Left forelimb (tissue), 1 donor: ENCODE results near the gene TUBA4A.
"Not testable (repeated sequence)": the region's sequence is repeated elsewhere in the genome, so short reads cannot be mapped to it uniquely, and the experiment has no call there.

Experiments used
- DNase-seq: peaks from one replicate; pipeline ENCODE4 v3.0.0-alpha.2; 2018; ENCODE audit warnings: low spot score

TUBA4A gene

DNA sequence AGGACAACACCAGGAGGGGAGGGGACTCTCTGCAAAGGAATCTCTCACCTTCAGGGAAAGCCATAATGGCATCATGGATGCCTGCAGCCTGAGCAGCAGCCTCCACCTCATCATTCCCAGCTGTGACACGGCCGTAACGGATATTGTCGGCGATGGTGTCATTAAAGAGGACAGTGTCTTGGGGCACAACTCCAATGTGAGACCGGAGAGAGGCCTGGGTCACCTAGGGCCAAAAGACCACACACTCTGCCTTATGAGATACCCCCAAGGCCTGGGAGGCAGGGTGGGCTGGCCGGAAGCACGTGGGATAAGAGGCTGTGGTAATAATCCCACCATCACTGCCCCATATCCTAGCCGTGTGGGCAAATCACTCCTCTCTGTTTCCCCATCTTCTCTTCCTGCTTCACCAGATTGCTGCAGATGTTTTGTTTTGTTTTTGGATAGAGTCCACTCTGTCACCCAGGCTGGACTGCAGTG lies 42.8 kb downstream of the TUBA4A start:
- no peak for DNase-seq

DNA sequence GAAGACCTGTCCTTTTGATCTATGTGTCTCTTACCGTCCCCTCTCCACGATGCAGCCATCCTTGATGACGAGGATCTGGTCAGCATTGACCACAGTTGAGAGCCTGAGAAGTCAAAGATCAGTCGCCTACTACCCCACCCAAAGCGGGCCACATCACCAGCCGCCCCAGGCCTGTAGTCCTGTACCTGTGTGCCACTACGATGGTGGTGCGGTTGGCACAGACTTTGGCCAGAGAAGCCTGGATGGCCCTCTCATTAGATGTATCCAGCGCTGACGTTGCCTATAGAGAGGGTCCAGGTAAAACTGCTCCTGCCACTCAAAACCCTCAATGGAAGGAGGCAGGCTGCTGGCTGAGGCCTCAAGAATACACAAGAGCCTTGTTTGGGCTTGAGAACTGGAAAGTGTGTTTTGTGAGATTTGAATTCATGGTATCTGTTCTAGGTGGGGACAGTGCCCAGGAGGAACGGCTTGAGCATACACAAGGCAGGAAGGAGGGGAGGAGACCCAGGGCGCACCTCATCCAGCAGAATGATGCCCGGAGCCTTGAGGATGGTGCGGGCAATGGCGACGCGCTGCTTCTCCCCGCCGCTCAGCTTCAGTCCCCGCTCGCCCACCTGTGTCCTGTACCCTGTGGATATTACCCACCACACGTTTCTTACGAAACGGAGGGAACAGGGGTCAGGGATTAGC lies 43.4 kb downstream of the TUBA4A start:
- no peak for DNase-seq

DNA sequence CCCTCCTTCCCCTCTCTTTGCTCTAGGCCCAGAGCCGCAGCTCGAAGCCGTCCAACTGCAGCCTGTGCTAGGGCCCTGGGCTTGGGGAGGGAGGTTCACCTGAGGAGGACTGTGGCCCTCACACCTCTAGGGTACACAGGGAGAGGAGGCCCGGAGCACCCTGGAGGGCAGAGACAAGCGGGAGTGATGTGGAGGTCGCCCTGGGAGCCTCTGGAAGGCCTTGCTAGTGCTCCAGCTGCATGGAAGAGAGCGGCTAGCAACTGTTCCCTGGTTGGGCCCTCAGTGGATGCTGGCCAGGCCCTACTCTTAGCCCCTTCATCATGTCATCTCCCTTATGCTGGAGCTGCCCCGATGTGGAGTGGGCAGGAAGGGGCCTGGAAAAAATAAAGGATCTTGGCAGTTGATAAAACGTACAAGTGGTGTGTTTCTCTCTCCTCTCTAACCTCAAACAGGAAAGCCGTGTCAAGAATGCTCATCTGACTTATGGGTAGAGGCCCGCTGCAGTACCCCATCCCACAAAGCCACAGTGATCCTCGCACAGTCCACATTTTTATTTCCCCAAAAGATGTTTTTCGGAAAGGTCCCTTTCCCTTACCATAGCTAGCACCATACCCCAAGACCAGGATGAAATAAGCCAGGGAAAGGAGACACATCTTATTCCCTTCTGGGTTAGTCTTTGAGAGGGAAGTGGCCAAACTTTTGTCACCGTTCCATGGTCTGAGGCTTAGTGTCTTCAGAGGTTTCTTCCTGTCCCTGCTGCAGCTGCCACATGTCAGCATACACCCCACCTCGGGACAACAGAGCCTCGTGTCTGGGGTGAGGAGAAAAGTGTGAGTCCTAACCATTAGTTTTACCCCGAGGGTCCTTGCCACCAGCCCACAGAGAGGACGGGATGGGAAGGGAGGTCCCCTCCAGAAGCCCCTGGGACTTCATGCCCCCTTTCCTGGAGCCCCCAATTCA lies 44.2 kb downstream of the TUBA4A start:
- DNase-seq = no peak

DNA sequence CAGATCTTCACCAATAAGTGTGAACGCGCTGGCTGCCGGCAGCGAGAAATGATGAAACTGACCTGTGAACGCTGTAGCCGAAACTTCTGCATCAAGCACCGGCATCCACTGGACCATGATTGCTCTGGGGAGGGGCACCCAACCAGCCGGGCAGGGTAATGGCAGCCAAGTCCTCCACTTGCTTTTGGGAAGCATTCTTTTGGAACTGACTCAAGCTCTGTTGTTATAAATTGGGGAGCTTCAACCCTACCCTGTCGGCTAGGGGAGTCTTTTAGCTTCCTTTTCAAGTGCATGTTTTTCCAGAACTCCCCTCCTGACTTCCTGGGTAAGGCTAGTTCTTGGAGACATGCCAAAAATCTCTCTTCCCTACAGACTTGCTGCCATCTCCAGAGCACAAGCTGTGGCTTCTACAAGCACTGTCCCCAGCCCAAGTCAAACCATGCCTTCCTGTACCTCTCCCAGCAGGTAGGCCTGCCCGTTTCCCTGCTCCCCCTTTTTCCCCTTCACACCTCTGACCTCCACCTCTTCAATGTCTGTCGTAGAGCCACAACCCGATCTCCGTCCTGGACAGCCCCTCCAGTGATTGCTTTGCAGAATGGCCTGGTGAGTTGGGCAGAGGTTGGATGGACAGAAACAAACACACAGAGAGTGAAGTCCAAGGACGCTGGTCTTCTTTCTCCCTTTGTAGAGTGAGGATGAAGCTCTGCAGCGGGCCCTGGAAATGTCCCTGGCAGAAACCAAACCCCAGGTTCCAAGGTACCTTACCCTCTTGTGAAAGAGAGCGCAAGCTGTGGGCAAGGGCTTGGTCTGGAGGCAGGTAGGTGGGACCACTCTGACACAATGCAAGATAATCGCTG lies 45.6 kb downstream of the TUBA4A start:
- DNase-seq = no peak

DNA sequence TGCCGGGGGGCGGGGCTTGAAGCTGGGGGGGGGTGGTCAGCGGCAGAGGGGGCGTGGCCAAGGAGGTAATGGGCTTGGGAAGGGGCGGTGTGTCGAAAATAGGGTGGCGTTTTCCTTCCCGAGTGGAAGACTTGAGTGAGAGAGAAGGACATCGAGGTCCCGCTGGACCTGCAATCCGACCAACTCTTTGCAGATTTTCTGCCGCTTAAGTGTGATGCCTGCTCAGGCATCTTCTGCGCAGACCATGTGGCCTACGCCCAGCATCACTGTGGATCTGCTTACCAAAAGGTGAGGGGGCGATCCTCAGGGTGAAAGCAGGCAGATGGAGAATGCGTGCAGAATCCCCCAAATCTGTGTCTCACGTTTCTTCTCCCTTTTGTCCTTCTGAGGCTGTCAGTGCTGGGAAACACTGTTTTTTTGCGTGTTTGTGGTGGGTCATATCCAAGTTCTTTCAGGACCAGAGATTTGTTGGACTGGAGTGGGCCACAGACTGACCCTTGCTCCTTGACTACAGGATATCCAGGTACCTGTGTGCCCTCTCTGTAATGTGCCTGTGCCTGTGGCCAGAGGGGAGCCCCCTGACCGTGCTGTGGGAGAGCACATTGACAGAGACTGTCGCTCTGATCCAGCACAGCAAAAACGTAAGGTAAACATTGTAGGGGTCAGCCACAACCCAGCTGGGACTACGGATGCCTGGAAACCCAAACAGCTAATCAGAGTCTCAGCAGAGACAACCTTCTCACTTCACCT lies 46.4 kb downstream of the TUBA4A start:
- DNase-seq = no peak

DNA sequence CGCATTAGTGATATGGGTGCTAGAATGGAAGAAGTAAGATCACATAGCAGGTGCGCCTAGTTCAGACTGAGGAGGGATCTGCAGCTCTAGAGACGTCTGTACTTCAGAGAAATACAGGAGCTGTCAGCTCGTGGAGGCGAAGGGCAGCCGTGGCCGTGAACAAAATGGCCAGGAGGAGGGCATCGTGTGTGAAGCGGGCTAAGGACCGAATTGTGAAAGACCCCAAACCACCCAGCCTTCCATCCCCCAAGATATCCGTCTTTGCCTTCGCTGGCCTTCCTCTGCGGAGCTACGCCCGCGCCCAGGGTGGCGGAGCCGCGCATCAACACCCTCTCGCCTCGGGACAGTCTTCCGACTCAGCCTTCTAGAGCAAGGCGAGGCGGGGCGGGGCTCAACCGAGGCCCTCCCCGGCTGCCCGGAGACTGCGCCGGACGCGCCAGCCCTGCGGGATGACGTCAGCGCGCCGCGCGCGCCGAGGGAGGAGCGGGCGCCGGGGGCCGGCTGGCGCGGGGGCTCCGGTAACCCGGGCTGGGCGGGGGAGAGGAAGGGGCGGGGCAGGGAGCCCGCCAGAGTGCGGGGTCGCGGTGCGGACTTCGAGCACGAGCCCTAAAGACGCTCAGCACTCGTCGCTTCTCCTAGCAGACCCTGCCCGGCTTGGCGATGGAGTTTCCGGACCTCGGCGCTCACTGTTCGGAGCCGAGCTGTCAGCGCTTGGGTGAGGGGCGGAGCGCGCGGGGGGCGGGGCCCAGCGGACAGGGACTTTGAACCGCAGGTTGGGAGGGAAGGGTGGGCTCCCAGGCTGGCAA lies 47.2 kb downstream of the TUBA4A start, which contains the start of gene ZFAND2B:
TSS of gene ZFAND2B (plus strand) at position 455 of the 806 bp plus-strand sequence. CDS start at position 661, 206 bp downstream.
- DNase-seq = peak; percentile 96

DNA sequence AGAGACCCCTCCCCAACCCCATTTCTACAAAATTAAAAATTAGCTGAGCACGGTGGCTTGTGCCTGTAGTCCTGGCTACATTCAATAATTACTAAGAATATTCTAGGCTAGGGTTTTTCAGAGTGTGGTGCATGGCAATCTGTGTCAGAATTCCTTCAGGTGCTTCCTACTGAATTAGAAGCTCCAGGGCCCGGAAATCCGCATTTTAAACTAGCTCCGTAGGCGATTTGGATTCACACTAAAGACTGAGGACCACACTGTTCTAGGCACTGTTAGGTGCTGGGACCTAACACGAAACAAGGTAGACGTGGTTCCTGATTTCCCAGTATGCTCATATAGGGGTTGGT lies 47.8 kb downstream of the TUBA4A start:
- peak; percentile 47 for DNase-seq

DNA sequence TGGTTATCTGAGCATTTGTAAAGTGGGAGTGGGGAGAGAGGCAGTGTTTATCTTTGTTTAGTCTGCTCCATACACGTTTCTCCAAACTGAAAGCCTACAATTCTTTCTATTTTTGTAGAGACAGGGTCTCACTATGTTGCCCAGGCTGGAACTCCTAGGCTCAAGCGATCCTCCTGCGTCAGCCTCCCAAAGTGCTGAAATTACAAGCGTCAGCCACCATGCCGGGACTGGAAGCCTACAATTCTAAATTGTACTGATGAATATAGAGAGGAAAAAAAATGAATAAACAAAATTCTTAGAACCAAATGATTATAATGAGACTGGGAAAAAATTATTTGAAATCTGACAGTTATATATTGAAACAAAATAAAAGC lies 48.6 kb downstream of the TUBA4A start:
- DNase-seq = no peak

DNA sequence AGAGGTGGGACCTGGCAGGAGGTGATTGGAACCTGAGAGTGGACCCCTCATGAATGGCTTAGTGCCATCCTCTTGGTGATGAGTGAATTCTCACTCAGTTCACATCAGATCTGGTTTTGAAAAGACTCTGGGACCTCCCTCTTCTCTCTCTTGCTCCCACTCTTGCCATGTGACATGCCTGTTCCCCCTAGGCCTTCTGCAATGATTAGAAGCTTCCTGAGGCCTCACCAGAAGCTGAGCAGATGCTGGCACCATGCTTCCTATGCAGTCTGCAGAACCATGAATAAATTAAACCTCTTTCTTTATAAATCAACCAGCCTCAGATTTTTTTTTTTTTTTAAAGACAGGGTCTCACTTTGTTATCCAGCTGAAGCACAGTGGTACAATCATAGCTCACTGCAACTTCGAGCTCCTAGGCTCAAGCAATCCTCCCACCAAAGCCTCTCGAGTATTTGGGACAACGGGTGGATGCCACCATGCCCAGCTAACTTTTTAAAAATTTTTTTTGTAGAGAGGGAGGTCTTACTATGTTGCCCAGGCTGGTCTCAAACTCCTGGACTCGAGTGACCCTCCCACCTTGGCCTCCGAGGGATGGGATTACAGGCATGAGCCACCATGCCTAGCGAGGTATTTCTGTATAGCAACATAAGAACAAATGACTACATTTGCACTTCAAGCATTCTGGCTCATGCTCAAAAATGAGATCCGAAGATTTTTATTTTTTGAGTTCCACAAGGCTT lies 49.1 kb downstream of the TUBA4A start:
- DNase-seq = no peak

DNA sequence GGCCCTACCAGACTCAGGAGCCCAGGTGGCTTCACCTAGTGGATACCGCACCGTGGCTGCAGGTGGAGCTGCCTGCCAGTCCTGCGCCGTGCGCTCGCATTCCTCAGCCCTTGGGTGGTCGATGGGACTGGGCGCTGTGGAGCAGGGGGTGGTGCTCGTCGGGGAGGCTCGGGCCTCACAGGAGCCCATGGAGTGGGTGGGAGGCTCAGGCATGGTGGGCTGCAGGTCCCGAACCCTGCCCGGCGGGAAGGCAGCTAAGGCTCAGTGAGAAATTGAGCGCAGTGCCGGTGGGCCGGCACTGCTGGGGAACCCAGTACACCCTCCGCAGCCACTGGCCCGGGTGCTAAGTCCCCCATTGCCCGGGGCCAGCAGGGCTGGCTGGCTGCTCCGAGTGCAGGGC lies 52.4 kb downstream of the TUBA4A start:
- DNase-seq = not testable (repeated sequence)

DNA sequence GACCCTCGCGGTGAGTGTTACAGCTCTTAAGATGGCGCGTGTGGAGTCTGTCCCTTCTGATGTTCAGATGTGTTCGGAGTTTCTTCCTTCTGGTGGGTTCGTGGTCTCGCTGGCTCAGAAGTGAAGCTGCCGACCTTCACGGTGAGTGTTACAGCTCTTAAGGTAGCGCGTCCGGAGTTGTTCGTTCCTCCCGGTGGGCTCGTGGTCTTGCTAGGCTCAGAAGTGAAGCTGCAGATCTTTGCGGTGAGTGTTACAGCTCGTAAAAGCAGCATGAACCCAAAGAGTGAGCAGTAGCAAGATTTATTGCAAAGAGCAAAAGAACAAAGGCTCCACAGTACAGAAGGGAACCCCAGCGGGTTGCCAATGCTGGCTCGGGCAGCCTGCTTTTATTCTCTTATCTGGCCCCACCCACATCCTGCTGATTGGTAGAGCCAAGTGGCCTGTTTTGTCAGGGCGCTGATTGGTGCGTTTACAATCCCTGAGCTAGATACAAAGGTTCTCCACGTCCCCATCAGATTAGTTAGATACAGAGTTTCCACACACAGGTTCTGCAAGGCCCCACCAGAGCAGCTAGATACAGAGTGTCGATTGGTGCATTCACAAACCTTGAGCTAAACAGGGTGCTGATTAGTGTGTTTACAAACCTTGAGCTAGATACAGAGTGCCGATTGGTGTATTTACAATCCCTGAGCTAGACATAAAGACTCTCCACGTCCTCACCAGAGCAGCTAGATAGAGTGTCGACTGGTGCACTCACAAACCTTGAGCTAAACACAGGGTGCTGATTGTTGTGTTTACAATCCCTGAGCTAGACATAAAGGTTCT lies 53.0 kb downstream of the TUBA4A start:
- DNase-seq = not testable (repeated sequence)
